PFSK-1 (cell line): ENCODE results near the gene CHERP.

Source experiments
- POLR2AphosphoS5 ChIP-seq: IDR thresholded peaks from 2 replicates; pipeline ENCODE4 v1.6.1; 2012; ENCODE audit warnings: low read depth, mild to moderate bottlenecking, control low read depth, low read length, moderate library complexity
- TAF1 ChIP-seq: IDR thresholded peaks from 2 replicates; pipeline ENCODE4 v1.6.1; 2012; ENCODE audit warnings: low read length, control low read depth, borderline replicate concordance; ENCODE audit not compliant: insufficient read depth

GRCh38 chr19:16541526-16542044, 652 bp downstream of the CHERP start:
- TF ChIP-seq POLR2AphosphoS5 (no peak), TAF1 (no peak)
